ENCODE results near the gene TP53I13.

Gene TP53I13

GRCh38 chr17:29595107-29595942 lies 26.8 kb downstream of the TP53I13 start:
- DNase-seq: no peak

- DNase-seq: no peak
Observed at GRCh38 chr17:29595943-29596774, 27.7 kb downstream of the TP53I13 start.

DNA sequence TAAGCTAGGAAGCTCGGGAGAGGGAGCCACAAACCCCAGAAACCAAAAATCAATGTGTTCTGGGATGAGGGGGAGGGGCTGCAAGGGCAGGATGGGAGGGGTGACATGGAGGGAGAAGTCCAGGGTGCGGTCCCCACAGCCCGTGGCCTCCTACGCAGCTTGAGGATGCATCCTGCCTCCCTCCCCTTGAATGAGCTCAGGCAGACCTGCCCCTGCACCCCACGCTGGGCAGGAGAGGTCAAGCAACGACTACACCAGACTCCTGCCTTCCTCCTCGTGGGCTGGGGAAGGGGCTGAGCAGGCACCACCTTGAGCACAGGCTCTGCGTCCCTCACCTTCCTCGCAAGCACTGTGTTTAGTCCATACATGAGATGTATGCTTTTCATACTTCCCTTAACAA lies 28.3 kb downstream of the TP53I13 start:
- DNase-seq: no peak

DNA sequence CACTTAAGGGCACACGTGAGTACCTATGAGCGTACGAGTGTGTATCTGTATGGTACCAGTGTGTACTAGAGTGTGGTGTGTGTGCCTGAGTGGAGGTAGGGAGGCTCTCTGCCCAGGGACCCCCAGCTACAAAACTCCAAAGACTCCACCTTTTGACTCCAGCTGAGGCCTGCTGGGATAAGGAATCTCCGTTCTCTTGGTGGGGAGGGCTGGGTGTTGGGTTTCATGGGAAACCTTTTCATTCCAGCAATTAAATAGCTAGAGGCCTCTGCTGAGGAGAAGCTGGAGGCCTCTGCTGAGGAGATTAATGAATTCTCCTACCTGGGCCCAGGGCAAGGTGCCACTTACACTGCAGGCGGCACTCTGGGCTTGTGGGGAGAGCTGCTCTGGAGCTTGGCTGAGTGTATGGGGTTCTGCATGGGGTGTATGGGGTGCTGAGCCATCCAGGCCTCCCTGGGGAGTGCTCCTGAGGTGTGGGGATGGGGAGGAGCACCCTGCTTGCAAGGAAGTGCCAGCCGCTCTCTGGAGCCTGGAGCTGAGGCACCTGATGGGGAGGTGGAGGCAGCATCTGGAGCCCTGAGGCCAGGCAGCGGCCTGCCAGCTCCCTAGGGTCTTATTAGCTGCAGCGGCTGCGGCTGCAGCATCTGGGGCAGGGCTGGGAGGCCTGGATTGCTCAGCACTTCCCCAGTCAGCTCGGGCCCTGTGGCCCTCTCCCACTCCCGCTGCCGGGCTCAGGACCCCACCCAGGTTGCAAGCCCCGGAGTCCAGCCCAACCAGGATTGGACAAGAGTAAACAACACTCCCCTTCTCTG lies 29.1 kb downstream of the TP53I13 start:
- no peak for DNase-seq

- no peak for DNase-seq
Observed at GRCh38 chr17:29603109-29603674, 34.7 kb downstream of the TP53I13 start.

- no peak for DNase-seq
Observed at GRCh38 chr17:29607557-29608195, 39.2 kb downstream of the TP53I13 start.

- no peak for DNase-seq
Observed at GRCh38 chr17:29608986-29609385, 40.5 kb downstream of the TP53I13 start.

GRCh38 chr17:29610395-29610794 lies 41.9 kb downstream of the TP53I13 start:
- DNase-seq: no peak

DNA sequence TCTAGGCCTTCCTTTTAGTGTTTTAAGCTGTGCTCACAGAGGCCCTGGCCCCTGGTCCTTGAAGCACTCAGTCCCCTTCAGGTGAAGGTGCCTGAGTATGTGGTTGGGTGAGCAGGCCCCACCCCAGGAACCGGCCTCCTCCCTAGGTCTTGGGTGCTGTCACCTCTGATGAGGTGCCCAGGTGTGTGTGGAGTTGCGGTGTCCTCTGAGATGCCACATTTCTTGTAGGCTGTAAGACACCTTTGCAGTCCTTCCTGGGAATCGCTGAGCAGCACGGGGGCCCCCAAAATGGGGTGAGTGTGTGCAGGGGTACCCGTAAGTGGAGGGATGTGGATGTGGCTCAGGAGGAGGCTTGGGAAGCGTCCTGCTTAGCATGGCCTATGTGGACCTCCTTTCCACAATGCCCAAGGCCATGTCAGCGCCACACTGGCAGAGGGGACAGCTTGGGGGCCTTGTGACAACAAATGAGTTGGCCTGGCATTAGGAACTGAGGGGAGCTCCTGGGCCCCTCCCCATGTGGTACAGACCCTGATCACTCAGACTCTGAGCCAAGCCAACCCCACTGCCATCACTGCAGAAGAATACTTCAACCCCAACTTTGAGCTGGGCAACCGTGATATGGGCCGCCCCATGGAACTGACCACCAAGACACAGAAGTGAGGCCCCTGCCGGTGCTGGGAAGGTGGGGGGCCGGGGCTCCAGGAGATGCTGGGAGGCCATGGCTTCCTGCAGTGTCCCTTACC lies 43.0 kb downstream of the TP53I13 start:
- no peak for DNase-seq

DNA sequence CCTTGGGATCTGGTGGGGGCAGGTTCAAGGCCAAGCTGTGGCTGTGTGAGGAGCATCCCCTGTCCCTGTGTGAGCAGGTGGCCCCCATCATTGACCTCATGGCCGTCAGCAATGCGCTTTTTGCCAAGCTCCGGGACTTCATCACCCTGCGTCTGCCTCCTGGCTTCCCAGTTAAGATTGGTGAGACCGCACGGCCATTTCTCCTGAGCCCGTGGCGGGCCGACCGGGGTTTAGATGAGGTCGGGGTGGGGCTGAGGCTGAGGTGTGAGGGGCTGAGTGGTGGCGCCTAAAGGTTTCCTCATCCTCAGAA lies 43.5 kb downstream of the TP53I13 start:
- no peak for DNase-seq

GRCh38 chr17:29612404-29613280 lies 44.1 kb downstream of the TP53I13 start:
- DNase-seq: no peak

DNA sequence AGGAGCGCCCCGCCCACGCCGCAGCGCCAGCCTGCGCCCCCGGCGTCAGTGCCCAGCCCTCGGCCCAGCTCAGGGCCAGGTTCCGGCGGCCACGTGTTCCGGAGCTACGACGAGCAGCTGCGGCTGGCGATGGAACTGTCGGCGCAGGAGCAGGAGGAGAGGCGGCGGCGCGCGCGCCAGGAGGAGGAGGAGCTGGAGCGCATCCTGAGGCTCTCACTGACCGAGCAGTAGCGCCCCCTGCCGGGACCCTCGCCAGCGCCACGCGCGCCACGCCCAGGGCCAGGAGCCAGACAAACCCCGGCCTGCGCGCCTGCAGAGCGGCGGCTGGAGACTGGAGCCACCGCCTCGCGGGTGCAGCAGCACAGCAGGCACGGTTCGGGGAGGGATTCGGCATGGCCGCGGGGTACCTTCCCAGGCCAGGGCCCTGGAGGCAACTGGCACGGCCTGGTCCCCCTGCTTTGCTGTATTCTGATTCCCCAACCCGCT lies 44.9 kb downstream of the TP53I13 start:
- DNase-seq: no peak

GRCh38 chr17:29613856-29614255 lies 45.4 kb downstream of the TP53I13 start:
- DNase-seq: no peak

DNA sequence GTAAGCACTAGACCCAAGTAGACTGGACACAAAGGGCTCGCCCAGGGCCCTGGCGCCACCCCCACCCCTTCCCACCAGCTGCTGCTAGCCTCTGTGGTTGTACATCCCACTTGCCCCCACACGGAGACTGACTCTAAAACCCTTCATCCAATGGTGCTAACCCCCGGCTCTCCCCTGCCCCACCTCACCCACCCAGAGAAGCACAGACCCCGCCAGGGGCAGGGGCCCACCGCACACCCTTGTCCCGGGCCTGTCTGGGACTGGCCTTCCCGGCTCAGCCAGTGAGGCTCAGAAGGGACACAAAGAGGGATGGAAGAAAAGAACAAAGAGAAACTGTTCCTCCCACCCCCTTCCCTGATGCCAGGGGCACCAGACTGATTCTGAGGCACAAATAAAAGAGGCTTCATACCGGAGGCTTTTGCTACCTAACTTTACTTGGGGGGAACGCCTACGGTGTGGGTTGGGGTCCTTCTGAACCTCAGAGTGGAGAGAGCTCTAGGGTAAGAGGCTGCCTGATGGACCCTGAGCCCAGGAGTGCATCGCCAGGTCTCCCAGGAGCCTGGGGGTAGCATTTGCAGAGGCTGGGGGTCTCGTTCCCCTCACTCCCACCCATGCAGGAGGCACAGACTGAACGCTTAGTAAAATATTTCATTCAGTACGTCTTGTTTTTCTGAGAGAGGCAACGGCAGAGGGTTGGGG lies 46.0 kb downstream of the TP53I13 start:
- DNase-seq: no peak

DNA sequence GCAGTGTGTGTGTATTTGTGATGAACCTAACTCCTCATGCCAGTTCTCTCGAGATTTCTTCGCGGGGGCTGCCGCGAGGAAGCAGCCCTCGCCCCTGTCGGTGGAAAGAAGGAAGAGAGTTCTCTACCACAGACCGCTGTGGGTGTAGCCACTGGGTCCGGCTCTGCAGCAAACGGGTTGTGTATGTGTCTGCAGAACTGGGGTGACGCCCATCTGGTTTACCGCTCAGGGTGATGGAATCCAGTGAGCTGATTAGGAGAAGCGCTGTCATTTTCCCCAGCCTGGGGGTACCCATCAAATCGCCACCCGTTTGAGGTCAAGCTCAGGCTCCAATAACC lies 46.5 kb downstream of the TP53I13 start:
- DNase-seq: no peak

GRCh38 chr17:29615492-29616299 lies 47.2 kb downstream of the TP53I13 start:
- no peak for DNase-seq

DNA sequence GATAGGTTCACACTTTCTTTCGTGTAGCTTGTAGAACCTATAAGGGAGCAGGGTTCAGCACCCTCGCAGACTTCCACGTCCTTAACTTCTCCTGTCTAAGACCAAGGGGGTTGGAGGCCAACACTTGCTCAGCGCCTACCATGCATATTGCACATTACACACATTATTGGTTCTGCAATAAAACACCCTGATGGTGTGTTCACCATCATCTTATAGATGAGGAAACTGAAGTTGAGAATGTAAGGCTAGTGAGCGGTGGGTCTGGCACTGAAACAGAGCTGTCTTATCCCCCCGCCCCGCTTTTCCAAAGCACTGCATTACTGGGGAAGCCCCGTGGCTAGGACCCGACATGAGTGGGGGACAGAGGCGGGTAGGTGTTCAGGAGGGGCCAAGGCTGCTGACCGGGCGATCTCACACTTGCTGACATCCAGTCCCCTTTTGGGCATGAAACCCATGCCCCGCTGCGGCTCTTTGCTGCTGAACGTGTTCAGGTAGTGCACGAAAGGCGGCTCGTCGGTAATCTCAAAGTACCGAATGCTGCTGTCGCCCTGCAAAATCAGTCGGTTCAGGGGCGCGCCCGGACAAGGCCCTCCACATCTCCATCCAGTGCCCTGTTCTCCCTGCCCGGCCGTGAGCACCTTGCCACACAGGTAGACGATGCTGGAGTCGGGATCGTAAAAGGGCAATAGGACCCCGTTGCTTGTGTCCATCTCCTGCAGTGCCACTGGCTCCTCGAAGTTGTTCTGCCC lies 48.0 kb downstream of the TP53I13 start:
- DNase-seq: no peak

- no peak for DNase-seq
Observed at GRCh38 chr17:29617125-29617480, 48.6 kb downstream of the TP53I13 start.

Data from NCI-H2227 treated with DMSO at 0.1 percent for 48 hours (cell line).